Lung (tissue), 12 donors: ENCODE data around the gene RIPOR1. TPM values are rescaled to one million over a fixed set of nuclear protein-coding genes. Genes with fewer than 3 reads are reported as not detected.
"Not testable (repeated sequence)": the region's sequence is repeated elsewhere in the genome, so short reads cannot be mapped to it uniquely, and the experiment has no call there.

Source experiments
- ATAC-seq: fragments of 200-7000 bp; cut with Tn5 transposase; one replicate; pipeline ENCODE4 v1.9.1; 2020; ENCODE audit warnings: moderate number of reproducible peaks; ENCODE audit not compliant: insufficient read depth, low FRiP score
- DNase-seq, 3 donors: peaks; one replicate each; pipeline ENCODE4 v3.0.0-alpha.2; 2013 to 2017
- H3K27ac ChIP-seq, 2 donors: one replicate each; pipeline ENCODE4 v1.5.1; 2013; ENCODE audit warnings: mild to moderate bottlenecking in 2 of 2, moderate library complexity in 2 of 2, control low read depth in 1 of 2, inconsistent platforms in 1 of 2, low read depth in 1 of 2, low read length in 1 of 2
- H3K27me3 ChIP-seq, 3 donors: one replicate each; pipeline ENCODE4 v1.5.1; 2013; ENCODE audit warnings: low read length in 2 of 3; ENCODE audit not compliant: control insufficient read depth in 3 of 3, insufficient read depth in 3 of 3
- H3K36me3 ChIP-seq, 4 donors: one replicate each; pipeline ENCODE4 v1.5.1; 2013; ENCODE audit warnings: low read length in 4 of 4, mild to moderate bottlenecking in 1 of 4, moderate library complexity in 1 of 4; ENCODE audit not compliant: control insufficient read depth in 4 of 4, insufficient read depth in 4 of 4
- H3K4me1 ChIP-seq, 5 donors: one replicate each; pipeline ENCODE4 v1.5.1; 2013; ENCODE audit warnings: low read length in 5 of 5, mild to moderate bottlenecking in 2 of 5, moderate library complexity in 1 of 5; ENCODE audit not compliant: control insufficient read depth in 5 of 5, insufficient read depth in 5 of 5
- H3K4me3 ChIP-seq: one replicate; pipeline ENCODE4 v1.5.1; 2013; ENCODE audit warnings: mild to moderate bottlenecking, control low read depth, moderate library complexity
- H3K9ac ChIP-seq, 2 donors: one replicate each; pipeline ENCODE4 v1.5.1; 2013; ENCODE audit warnings: low read length in 2 of 2, control low read depth in 1 of 2; ENCODE audit not compliant: insufficient read depth in 1 of 2
- H3K9me3 ChIP-seq, 4 donors: one replicate each; pipeline ENCODE4 v1.5.1; 2013; ENCODE audit warnings: low read length in 3 of 4, mild to moderate bottlenecking in 1 of 4, moderate library complexity in 1 of 4; ENCODE audit not compliant: control insufficient read depth in 4 of 4, insufficient read depth in 3 of 4
- WGBS, 2 donors: extraction: QIAGEN DNeasy Blood & Tissue Kit; methylation state at CpG; one replicate each; pipeline ENCODE4 v1.1.7; 2013; 5-methylcytosine and 5-hydroxymethylcytosine counted together
- polyA plus RNA-seq, 2 donors: library from polyadenylated mRNA; stranded (reverse); fragments of 200-250 nt; gene quantifications; one replicate each; pipeline ENCODE4 v1.2.1, GENCODE V29; 2013
- total RNA-seq, 2 donors: library from RNA; depleted of rRNA in 1 of 2; stranded (reverse); fragments of >200 nt in 1 of 2; gene quantifications; one replicate each; pipeline ENCODE4 v1.2.1, GENCODE V29; 2014 to 2021
- TF ChIP-seq, protein P1 (sequence below): IDR thresholded peaks from 2 replicates; pipeline ENCODE4 v1.5.1; 2012; ENCODE audit warnings: mild to moderate bottlenecking; ENCODE audit errors: control extremely low read depth, extremely low read depth
- donor health status: control.
- donor health status: control.
- donor health status: Bipolar disorder and iron deficiency.
- donor health status: healthy.
- donor health status: DM: yes; HTN: yes; CAD: no.

Gene RIPOR1
- total and polyA plus RNA-seq, 4 donors, result 44.1 to 122 (median 70.4) TPM

- ATAC-seq, result no peak
- DNase-seq, result no peak
- Histone ChIP-seq H3K27ac (no peak overlapping the region), H3K4me3 (no peak overlapping the region), H3K9ac (no peak overlapping the region), H3K27me3 (no peaks in the 10 kb centered on the region), H3K9me3 (no peaks in the 10 kb centered on the region), H3K36me3 (no peaks in the 10 kb centered on the region), H3K4me1 (no peaks in the 10 kb centered on the region)
- TF ChIP-seq, protein P1, sequence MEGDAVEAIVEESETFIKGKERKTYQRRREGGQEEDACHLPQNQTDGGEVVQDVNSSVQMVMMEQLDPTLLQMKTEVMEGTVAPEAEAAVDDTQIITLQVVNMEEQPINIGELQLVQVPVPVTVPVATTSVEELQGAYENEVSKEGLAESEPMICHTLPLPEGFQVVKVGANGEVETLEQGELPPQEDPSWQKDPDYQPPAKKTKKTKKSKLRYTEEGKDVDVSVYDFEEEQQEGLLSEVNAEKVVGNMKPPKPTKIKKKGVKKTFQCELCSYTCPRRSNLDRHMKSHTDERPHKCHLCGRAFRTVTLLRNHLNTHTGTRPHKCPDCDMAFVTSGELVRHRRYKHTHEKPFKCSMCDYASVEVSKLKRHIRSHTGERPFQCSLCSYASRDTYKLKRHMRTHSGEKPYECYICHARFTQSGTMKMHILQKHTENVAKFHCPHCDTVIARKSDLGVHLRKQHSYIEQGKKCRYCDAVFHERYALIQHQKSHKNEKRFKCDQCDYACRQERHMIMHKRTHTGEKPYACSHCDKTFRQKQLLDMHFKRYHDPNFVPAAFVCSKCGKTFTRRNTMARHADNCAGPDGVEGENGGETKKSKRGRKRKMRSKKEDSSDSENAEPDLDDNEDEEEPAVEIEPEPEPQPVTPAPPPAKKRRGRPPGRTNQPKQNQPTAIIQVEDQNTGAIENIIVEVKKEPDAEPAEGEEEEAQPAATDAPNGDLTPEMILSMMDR, result no peak
- 74 to 79% methylated on average over 8 of the region's 8 CpGs for WGBS, 2 donors
These were observed 22.2 kb upstream of the RIPOR1 start for GRCh38 chr16:67506468-67506867.

- H3K36me3 ChIP-seq, result no peaks in the 10 kb centered on the region
- no peaks in the 10 kb centered on the region for H3K4me1 ChIP-seq
- TF ChIP-seq, protein P1, result no peak
- H3K27ac ChIP-seq, result no peak overlapping the region
- ATAC-seq, result no peak
- no peaks in the 10 kb centered on the region for H3K27me3 ChIP-seq
- peak in 2 of 3 donors; percentile 28 to 36 for DNase-seq
- 83 to 91% methylated on average over 4 of the region's 4 CpGs for WGBS, 2 donors
- H3K9me3 ChIP-seq, result no peaks in the 10 kb centered on the region
- H3K4me3 ChIP-seq, result no peak overlapping the region
- no peak overlapping the region for H3K9ac ChIP-seq
These were observed 19.6 kb upstream of the RIPOR1 start for GRCh38 chr16:67509016-67509415.

DNA sequence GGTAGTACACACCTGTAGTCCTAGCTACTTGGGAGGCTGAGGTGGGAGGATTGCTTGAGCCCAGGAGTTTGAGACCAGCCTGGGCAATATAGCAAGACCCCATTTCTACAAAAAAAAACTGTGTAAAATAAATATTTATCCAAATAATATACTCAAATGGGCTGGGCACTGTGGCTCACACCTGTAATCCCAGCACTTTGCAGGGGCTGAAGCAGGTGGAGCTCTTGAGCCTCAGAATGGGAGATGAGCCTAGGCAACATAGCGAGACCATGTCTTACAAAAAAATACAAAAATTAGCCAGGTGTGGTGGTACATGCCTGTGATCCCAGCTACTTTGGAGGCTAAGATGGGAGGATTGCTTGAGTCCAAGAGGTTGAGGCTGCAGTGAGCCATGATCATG, 14.7 kb upstream of the RIPOR1 start:
- not testable (repeated sequence) for H3K27me3 ChIP-seq, H3K9me3 ChIP-seq, H3K9ac ChIP-seq, H3K4me1 ChIP-seq, H3K4me3 ChIP-seq, DNase-seq, H3K27ac ChIP-seq, H3K36me3 ChIP-seq, ATAC-seq
- WGBS, 2 donors, result 98 to 100% methylated on average over 1 of the region's 1 CpG

DNA sequence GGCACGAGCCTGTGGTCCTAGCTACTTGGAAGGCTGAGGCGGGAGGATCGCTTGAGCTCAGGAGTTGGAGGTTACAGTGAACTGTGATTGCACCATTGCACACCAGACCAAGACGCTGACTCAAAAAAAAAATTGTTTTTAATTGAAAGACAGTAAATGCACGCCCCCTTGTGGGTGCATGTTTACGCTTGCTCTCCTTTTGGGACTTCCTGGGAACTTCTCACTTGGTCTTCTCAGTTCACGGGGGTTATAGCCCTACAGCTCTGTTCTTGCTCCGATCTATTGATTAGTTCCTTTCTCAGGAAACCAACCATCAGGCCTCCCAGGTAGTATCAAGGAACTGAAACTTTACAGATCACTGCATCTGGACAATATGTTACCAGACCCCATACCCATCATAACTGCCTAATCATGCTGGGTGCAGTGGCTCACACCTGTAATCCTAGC, 14.2 kb upstream of the RIPOR1 start:
- TF ChIP-seq, protein P1, result peak; percentile 68
- Histone ChIP-seq H3K27ac (no peak overlapping the region), H3K9me3 (no peaks in the 10 kb centered on the region), H3K36me3 (no peaks in the 10 kb centered on the region), H3K9ac (no peak overlapping the region), H3K4me1 (peaks cover 0 to 4% (median 0%) of the 10 kb centered on the region in 5 donors), H3K27me3 (no peaks in the 10 kb centered on the region), H3K4me3 (no peak overlapping the region)
- WGBS, 2 donors, result 10 to 14% methylated on average over 8 of the region's 8 CpGs
- DNase-seq (peak; percentile 69 to 83 (median 76)), ATAC-seq (peak; percentile 88)
